Stimulated activated CD4-positive, alpha-beta T cell treated with anti-CD3 and anti-CD28 coated beads, Interleukin-1b, Interleukin-23, amount 100 ng/mL, for 1 hour (primary cell): ENCODE data around the gene DOCK1.
"Not testable (repeated sequence)": the region's sequence is repeated elsewhere in the genome, so short reads cannot be mapped to it uniquely, and the experiment has no call there.

Experiments
- DNase-seq, 2 donors: peaks; one replicate each; pipeline ENCODE4 v3.0.0-alpha.2; 2020; ENCODE audit warnings: low read depth in 2 of 2

DOCK1 gene

GRCh38 chr10:126904818-126905701 lies at the start of gene DOCK1:
Gene DOCK1, plus strand, starts transcription at chr10:126905428. Its CDS starts 90 bp downstream, at chr10:126905518.
- DNase-seq = no peak

- DNase-seq = no peak
Observed at GRCh38 chr10:126857178-126857806, 47.9 kb upstream of the DOCK1 start.

- no peak for DNase-seq
Observed at GRCh38 chr10:126867567-126868365, 37.5 kb upstream of the DOCK1 start.

- no peak for DNase-seq
Observed at GRCh38 chr10:126868371-126868770, 36.9 kb upstream of the DOCK1 start.

- DNase-seq = no peak
Observed at GRCh38 chr10:126872135-126872534, 33.1 kb upstream of the DOCK1 start.

DNA sequence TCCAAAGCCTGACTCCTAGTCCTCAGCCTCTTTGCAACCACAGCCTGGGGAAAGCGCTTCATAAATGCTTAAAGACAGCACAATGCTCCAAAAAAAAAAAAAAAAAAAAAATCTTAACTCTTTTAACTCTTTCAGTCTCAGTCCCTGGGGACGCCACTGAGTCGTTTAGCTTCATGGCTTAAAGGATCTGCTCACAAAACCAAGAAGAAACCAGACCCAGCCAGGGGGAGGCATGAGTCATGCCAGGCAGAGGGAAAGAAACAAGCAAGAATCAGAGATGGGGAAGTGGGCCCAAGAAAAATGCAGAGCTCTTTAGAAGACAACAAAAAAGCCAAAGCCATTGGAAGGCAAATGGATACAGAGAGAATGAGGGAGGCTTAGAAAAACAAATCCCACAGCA lies 32.5 kb upstream of the DOCK1 start:
- DNase-seq = no peak

DNA sequence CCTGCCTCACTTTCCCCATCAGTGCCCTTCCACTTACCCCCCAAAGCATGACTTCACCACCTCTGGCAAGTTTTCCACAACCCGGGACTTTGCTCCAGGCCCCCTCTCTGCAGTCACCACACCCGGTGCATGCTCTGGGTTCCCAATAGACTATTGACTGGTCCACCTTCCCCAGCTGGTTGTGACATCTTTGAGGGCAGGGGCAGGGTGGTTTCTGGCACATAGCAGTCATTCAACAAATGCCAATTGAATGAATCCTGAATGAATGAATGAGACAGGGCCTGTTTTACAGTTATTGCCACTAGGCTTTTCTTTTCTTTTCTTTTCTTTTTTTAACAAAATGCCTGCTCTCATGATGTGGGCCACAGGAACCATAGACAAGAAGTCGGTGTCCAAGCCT lies 28.8 kb upstream of the DOCK1 start:
- no peak for DNase-seq

DNA sequence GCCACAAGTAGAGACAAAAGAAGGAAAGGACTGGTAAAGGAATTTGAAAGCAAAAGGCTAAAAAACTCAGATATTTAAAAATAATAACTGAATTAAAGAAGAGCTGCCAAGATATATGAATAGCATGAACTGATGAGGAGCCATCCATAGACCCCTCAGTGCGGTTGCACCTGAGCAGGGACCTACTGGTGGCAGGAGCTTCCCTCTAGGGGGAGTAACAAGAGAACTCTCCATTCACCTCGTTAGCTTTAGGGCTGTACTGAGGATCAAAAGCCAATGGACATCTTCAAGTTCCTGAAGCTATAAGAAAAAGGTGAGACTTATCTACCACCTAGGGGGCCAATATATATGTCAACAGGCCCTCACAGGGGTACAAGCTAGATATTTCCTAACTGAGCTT lies 27.8 kb upstream of the DOCK1 start:
- no peak for DNase-seq

DNA sequence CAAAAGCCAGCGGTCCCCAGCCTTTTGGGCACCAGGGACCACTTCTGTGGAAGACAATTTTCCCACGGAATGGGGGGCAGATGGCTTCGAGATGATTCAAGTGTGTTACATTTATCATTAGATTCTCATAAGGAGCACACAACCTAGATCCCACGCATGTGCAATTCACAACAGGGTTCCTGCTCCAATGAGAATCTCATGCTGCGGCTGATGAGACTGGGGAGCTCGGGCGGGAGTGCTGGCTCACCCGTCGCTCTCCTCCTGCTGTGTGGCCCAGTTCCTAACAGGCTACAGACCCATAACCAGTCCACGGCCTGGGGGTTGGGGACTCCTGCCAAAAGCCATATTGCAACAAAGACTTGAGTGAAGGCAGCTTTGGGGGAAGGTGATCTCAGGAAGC lies 26.6 kb upstream of the DOCK1 start:
- no peak for DNase-seq

- no peak for DNase-seq
Observed at GRCh38 chr10:126880926-126881325, 24.3 kb upstream of the DOCK1 start.

DNA sequence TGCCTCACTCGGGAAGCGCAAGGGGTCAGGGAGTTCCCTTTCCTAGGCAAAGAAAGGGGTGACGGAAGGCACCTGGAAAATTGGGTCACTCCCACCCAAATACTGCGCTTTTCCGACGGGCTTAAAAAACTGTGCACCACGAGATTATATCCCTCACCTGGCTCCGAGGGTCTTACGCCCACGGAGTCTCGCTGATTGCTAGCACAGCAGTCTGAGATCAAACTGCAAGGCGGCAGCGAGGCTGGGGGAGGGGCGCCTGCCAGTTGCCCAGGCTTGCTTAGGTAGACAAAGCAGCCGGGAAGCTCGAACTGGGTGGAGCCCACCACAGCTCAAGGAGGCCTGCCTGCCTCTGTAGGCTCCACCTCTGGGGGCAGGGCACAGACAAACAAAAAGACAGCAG lies 23.2 kb upstream of the DOCK1 start:
- not testable (repeated sequence) for DNase-seq

DNA sequence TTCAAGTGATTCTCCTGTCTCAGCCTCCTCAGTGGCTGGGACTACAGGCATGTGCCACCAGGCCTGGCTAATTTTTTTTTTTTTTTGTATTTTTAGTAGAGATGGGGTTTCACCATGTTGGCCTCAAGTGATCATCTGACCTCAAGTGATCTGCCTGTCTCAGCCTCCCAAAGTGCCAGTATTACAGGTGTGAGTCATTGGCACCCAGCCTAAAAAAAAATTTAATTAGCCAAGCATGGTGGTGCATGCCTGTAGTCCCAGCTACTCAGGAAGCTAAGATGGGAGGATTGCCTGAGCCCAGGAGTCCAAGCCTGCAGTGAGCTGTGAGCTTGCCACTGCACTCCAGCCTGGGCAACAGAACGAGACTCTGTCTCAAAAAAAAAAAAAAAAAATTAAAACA lies 16.8 kb upstream of the DOCK1 start:
- DNase-seq = not testable (repeated sequence)

- no peak for DNase-seq
Observed at GRCh38 chr10:126889421-126889820, 15.8 kb upstream of the DOCK1 start.

DNA sequence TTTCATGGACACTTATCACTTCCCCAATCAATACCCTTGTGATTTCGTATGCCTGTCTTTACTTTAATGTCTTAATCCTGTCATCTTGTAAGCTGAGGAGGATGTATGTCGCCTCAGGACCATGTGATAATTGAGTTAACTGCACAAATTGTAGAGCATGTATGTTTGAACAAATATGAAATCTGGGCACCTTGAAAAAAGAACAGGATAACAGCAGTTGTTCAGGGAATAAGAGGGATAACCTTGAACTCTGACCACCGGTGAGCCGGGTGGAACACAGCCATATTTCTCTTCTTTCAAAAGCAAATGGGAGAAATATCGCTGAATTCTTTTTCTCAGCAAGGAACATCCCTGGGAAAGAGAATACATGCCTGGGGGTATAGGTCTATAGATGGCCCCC lies 14.4 kb upstream of the DOCK1 start:
- DNase-seq = not testable (repeated sequence)

- DNase-seq = no peak
Observed at GRCh38 chr10:126892226-126893175, 12.7 kb upstream of the DOCK1 start.

GRCh38 chr10:126893206-126893605 lies 12.0 kb upstream of the DOCK1 start:
- DNase-seq = no peak

DNA sequence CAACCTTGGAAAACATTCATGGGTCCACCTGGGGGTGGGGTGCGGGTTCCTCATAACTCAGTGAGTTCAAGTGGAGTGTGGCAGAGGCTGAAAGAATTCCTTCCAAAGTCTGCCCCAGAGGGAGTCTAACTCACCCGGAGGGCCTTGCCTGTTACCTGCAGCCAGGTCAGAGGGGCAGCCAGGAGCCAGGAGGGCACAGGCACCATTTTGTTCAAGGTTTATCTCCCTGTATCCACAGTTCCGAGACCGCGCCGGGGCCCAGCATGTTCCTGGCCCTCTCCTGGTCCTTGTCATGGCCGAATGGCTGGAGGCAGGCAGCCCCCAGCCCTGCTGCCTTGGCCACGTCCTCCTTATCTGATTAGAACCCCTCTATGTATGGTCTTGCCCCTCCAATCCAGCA lies 11.4 kb upstream of the DOCK1 start:
- DNase-seq = no peak

- no peak for DNase-seq
Observed at GRCh38 chr10:126895214-126895781, 9.9 kb upstream of the DOCK1 start.

DNA sequence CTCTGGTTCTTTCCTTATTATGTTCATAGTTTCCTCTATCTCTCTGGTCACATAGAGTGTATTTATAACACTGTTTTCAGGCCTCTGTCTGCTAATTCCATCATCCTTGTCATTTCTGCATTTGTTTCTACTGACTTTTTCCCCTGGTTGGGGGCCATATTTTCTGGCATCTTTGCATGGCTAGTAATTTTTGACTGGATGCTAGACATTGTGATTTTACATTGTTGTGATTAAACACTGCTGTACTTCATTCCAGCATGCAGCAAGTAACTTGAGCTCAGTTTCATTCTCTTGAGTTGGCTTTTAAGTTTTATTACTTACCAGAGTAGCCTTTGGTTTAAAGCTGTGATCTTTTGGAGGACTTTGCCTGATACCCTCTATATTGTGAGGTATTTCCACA lies 6.8 kb upstream of the DOCK1 start:
- DNase-seq = no peak

GRCh38 chr10:126899529-126899928 lies 5.7 kb upstream of the DOCK1 start:
- not testable (repeated sequence) for DNase-seq

- DNase-seq = no peak
Observed at GRCh38 chr10:126902157-126902556, 3.1 kb upstream of the DOCK1 start.
